GM13976 (cell line): ENCODE data around the gene PDIA6.

Source experiments
- DNase-seq: peaks from one replicate; pipeline ENCODE4 v3.0.0; 2012; ENCODE audit warnings: low spot score
- CTCF ChIP-seq: IDR thresholded peaks from 2 replicates; pipeline ENCODE4 v1.5.1; 2012; ENCODE audit warnings: borderline replicate concordance, mild to moderate bottlenecking; ENCODE audit not compliant: insufficient read depth; ENCODE audit errors: extremely low read depth, missing control alignments, control extremely low read depth
- in situ Hi-C: fragments of 300-500 bp; cut with MboI; formaldehyde crosslinking; loops from one replicate; pipeline ENCODE4 v1.12.0; 2022; ENCODE audit warnings: low sequenced_read_pairs, mixed read lengths, inconsistent platforms; ENCODE audit not compliant: unreplicated experiment

PDIA6 gene

GRCh38 chr2:10796703-10797102, 15.9 kb downstream of the PDIA6 start:
- no peak for DNase-seq
- no peak for TF ChIP-seq CTCF
- in situ Hi-C loops: no loop called here

GRCh38 chr2:10795508-10796046, 17.0 kb downstream of the PDIA6 start:
- no peak for TF ChIP-seq CTCF
- in situ Hi-C loops: no loop called here
- no peak for DNase-seq

GRCh38 chr2:10794876-10795275, 17.7 kb downstream of the PDIA6 start:
- no peak for DNase-seq
- TF ChIP-seq CTCF: no peak

DNA sequence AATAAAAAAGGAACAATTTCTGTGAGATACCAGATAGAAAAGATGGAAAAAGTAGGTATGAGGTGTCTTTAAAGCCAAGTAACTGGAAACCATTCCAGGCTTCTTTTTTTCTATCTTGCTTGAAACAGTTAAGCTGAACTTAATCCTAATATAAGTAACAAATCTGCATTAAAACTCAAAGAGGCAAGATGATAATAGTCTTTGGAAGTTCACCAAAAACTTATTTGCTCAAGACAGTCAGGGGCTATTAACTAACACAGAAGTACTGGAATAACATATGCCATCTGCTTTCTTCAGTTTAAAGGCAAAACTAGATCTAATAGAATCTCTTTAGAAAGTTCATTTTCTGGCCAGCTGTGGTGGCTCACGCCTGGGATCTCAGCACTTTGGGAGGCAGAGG, 18.8 kb downstream of the PDIA6 start:
- TF ChIP-seq CTCF: no peak
- in situ Hi-C loops: no loop called here
- DNase-seq: no peak

More at GRCh38 chr2:10794876-10795275, 17.7 kb downstream of the PDIA6 start:
- in situ Hi-C loops: no loop called here

DNA sequence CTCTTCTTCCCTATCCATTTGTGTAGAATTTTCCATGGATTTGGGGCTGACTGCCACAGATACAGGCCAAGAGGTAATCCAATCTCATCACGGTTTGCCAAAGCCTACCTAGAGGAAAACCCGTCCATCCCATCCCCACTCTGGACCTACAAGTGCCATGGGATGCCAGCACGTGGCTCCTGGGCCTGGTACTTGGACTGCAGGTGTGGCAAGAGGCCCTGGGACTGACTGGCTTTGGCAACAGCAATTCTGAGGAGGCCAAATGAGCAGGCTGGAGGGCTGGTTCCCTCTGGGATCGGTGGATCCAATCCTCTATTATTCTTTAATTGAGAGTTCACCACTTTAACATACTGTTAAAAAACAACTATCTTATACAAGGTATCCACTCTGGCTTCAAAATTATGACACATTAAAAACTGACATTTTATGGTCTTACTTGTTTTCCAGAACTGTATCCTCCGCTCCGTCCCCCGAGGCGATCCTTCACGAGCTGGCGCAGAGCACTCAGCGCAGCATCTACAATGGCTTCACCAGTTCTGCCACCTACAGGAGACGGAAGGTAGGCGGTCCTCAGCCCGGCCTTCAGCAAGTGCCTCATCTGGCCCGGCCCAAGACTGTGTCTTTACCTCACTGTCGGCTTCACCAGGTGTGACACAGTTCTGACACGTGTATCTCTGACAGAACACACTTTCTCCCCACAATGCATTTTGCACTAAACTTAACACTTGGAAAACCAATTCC, 19.8 kb downstream of the PDIA6 start:
- in situ Hi-C loops: no loop called here
- TF ChIP-seq CTCF: no peak
- DNase-seq: no peak

DNA sequence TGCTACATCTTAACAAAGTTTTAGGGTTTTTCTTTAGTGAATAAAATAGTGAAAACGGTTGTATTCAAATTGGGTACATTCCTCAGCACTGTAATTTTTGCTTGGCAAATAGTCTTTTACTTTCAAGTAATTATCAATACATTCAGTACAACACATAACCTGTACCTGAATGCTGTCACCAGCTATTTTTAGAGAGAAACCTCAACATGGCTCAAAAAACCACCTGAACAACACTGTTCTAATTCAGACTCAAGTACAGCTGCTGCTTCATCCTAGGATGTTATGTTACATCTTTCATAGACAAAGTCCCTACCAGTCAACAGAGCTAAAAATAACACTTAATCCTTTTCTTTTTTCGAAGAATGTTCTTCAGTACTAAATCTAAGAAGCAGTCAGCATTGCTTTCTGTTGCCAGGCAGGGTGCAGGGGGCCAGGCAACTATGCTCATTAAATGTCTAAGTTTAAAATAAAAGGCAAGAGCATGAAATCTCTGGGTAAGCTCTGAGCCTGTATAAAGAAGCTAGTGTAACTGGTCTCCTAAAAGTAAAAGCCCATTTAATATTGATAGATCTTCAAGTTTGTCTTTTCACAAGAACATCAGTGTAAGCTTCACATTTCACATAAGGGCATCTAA, 20.5 kb downstream of the PDIA6 start:
- in situ Hi-C loops: no loop called here
- DNase-seq: no peak
- no peak for TF ChIP-seq CTCF
